Lower lobe of right lung (tissue), 2 donors: ENCODE measurements around the gene ACR. TPM values are rescaled to one million over a fixed set of nuclear protein-coding genes. Genes with fewer than 3 reads are reported as not detected.

Experiments
- ATAC-seq, 2 donors: fragments of 200-7000 bp; cut with Tn5 transposase; one replicate each; pipeline ENCODE4 v1.9.1; 2020 to 2022; ENCODE audit warnings: mild to moderate bottlenecking in 2 of 2, moderate library complexity in 2 of 2
- DNase-seq: peaks from one replicate; pipeline ENCODE4 v3.0.0-alpha.2; 2020
- H3K27ac ChIP-seq: fragments of 200-600 bp; one replicate; pipeline ENCODE4 v1.8.0; 2022
- H3K27me3 ChIP-seq: fragments of 200-600 bp; one replicate; pipeline ENCODE4 v1.8.0; 2022; ENCODE audit warnings: low read depth
- H3K36me3 ChIP-seq: fragments of 200-600 bp; one replicate; pipeline ENCODE4 v1.8.0; 2022; ENCODE audit warnings: mild to moderate bottlenecking
- H3K4me1 ChIP-seq: fragments of 200-600 bp; one replicate; pipeline ENCODE4 v1.8.0; 2022
- H3K4me3 ChIP-seq: fragments of 200-600 bp; one replicate; pipeline ENCODE4 v1.8.0; 2022; ENCODE audit warnings: mild to moderate bottlenecking
- H3K9me3 ChIP-seq: fragments of 200-600 bp; one replicate; pipeline ENCODE4 v1.8.0; 2022
- intact Hi-C: fragments of 100-400 bp; cut with DNase I; formaldehyde crosslinking; loops from one replicate; pipeline ENCODE4 v1.11.0; 2022
- total RNA-seq: library from RNA; stranded (reverse); fragmentation: NEBNext Ultra II Directional; extraction: Animal tissue kit (Norgen Biotek cat#: 25700); gene quantifications from one replicate; pipeline ENCODE4 v1.2.1, GENCODE V29; 2021
- TF ChIP-seq, protein P1 (sequence below): fragments of 200-600 bp; IDR thresholded peaks from one replicate; pipeline ENCODE4 v1.8.0; 2022; ENCODE audit warnings: antibody characterized with exemption, mild to moderate bottlenecking
- donor health status: DM: no; HTN: yes; CAD: no; lungs with severe emphysema.

ACR gene
- total RNA-seq, 1 donor from 2014 or later, result 0.62 TPM

DNA sequence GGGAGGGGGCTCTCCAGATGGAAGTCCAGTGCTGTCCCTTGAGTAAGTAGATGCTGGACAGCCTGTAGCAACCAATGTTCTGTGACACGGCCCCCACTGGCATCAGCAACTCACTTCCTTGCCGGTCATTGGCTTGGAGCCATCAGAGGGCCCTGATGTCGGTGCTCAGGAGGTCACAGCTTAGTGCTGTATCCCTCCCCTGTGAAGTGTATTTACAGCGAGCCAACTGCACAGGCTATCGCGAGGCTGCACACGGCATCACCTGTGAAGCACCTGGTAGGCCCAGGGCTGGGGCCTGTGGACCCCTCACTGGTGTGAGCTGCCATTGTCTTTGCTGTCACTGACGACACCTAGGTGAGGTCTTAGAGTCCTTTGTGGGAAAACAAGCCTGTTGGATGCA, 13.4 kb upstream of the ACR start:
- TF ChIP-seq, protein P1, sequence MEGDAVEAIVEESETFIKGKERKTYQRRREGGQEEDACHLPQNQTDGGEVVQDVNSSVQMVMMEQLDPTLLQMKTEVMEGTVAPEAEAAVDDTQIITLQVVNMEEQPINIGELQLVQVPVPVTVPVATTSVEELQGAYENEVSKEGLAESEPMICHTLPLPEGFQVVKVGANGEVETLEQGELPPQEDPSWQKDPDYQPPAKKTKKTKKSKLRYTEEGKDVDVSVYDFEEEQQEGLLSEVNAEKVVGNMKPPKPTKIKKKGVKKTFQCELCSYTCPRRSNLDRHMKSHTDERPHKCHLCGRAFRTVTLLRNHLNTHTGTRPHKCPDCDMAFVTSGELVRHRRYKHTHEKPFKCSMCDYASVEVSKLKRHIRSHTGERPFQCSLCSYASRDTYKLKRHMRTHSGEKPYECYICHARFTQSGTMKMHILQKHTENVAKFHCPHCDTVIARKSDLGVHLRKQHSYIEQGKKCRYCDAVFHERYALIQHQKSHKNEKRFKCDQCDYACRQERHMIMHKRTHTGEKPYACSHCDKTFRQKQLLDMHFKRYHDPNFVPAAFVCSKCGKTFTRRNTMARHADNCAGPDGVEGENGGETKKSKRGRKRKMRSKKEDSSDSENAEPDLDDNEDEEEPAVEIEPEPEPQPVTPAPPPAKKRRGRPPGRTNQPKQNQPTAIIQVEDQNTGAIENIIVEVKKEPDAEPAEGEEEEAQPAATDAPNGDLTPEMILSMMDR, result no peak

DNA sequence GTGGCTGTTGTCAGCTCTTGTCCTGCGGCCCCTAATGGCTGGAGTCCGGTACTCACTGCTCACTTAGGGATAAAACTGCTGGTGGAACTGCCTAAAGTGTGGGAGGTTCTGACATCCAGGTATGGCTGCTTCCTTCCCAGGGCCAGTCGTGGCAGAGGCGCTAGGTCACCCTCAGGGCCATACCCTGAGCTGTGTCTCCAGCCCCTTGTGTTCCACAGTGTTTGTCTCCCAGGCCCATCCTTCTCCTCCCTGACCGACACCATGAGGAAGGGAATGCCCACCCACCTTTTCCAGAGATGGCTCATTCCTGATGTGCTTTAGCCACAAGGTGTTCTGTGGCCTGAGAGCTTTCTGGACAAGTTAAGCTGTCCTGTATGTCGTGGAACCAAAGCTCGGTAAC, 12.4 kb upstream of the ACR start:
- peaks cover 25% of the 10 kb centered on the region for H3K36me3 ChIP-seq
- peaks cover 31% of the 10 kb centered on the region for H3K4me1 ChIP-seq
- no peak for DNase-seq
- TF ChIP-seq, protein P1, result no peak
- peaks cover 18% of the 10 kb centered on the region for H3K27me3 ChIP-seq
- no peaks in the 10 kb centered on the region for H3K9me3 ChIP-seq
- no peak overlapping the region for H3K27ac ChIP-seq
- intact Hi-C loops, result no loop called here
- no peak overlapping the region for H3K4me3 ChIP-seq
- ATAC-seq, result no peak

More for the DNA sequence above, 13.4 kb upstream of the ACR start:
- no peaks in the 10 kb centered on the region for H3K9me3 ChIP-seq
- H3K27ac ChIP-seq, result no peak overlapping the region
- no peak for ATAC-seq
- H3K36me3 ChIP-seq, result peaks cover 27% of the 10 kb centered on the region
- peaks cover 18% of the 10 kb centered on the region for H3K27me3 ChIP-seq
- intact Hi-C loops, result no loop called here
- DNase-seq, result no peak
- H3K4me3 ChIP-seq, result no peak overlapping the region
- peaks cover 31% of the 10 kb centered on the region for H3K4me1 ChIP-seq

DNA sequence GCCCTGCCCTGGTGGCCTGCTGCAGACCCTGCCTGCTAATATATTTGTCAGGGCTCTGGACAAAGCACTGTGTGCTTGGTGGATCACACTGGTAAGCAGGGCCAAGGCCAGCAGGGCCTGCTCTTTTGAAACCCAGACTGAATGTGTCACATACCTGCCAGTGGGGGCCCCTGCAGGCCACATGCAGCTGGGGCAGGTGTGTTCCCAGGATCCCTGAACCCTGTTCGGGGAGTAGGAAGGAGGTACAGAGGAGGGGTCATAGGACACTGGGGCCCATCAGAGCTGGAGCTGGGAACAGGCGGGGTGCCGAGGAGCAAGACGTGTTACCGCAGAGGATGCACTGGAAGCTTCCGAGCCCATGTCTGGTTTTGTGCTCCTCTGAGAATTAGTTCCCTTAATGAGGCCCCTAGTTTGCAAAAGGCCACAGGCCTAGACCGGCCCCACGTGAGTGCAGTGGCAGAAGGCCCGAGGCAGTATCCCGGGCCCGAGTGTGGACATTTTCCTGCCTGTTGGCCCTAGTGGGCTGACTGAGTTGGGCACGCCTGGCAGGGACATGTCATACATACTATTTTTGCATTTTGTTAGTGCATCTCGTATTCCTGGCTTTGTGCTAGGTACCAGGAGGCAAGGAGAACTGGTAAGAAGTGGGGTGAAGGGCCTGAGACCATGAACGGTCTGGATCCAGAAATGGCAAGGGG, 11.2 kb upstream of the ACR start:
- Histone ChIP-seq H3K4me1 (peaks cover 38% of the 10 kb centered on the region), H3K4me3 (no peak overlapping the region), H3K27me3 (peaks cover 10% of the 10 kb centered on the region), H3K9me3 (no peaks in the 10 kb centered on the region), H3K36me3 (peaks cover 25% of the 10 kb centered on the region), H3K27ac (no peak overlapping the region)
- DNase-seq (peak; percentile 41), ATAC-seq (no peak)
- TF ChIP-seq, protein P1, result no peak
- intact Hi-C loops, result no loop called here

DNA sequence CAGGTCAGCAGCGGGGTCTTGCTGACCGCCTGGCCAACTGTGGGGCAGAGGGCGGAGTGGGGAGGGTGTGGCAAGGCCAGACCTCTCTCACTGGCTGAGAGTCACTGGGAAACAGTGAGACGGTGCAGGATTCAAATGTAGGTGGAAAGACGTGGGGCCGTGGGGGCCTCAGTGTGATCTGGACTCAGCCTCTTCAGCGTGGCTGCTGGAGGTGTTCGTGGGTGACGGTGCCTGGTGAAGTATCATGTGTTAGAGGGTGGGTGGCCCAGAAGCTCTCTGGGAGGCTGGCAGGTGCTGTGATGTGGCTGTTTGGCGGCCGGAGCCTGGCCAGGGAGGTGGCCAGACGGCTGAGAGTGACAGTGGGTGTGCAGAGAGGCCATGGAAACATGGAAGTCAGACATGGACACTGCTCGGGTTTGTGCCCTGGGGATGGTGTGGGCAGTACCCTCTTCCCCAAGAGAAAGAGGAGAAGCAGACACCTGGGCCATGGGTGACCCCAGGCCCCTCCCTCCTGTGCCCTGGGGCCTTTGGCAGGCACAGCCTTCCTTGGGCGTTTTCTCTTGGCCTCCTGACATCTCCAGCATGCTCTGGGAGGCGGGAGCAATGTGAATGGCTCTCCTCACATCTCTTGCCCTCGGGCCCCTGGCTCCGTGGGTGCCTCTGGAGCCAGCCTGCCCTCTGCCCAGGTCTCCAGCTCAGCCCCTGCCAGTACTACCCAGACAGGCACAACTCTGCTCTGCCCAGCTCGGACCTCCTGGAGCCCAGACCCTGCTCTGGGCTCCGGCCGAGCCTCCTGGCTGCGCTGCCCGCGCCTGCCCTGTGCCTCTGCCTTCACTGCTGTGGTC, 10.1 kb upstream of the ACR start:
- intact Hi-C loops, result no loop called here

DNA sequence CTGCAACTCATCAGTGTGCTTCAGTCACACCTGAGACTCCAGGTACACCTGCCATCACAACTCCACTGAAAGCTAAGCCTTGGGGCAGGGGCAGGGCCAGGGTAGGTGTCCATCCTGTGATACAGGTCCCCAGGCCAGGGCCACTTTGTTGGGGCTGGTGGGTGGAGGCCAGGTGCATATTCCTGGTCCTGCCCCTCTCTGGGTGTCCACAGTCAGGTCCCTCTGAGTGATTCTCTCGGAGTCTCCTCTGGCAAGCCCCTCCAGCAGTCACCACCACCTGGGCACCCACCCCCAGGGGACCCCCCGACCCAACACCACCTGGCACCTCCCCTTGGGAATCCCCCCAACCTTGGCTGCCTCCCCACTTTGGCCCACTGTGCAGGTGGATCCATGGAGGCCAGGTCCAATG, 9.5 kb upstream of the ACR start:
- TF ChIP-seq, protein P1, result no peak
- DNase-seq, result peak; percentile 34
- no peaks in the 10 kb centered on the region for H3K9me3 ChIP-seq
- H3K27me3 ChIP-seq, result peaks cover 12% of the 10 kb centered on the region
- peaks cover 25% of the 10 kb centered on the region for H3K36me3 ChIP-seq
- H3K4me1 ChIP-seq, result peaks cover 28% of the 10 kb centered on the region
- H3K27ac ChIP-seq, result no peak overlapping the region
- no peak for ATAC-seq
- no peak overlapping the region for H3K4me3 ChIP-seq
- intact Hi-C loops, result no loop called here

More for the DNA sequence above, 10.1 kb upstream of the ACR start:
- H3K4me1 ChIP-seq, result peaks cover 34% of the 10 kb centered on the region
- no peak overlapping the region for H3K4me3 ChIP-seq
- peaks cover 25% of the 10 kb centered on the region for H3K36me3 ChIP-seq
- no peaks in the 10 kb centered on the region for H3K9me3 ChIP-seq
- H3K27ac ChIP-seq, result no peak overlapping the region
- TF ChIP-seq, protein P1, result no peak
- DNase-seq (peak; percentile 37), ATAC-seq (no peak)
- H3K27me3 ChIP-seq, result peaks cover 12% of the 10 kb centered on the region
